Measurements from ENCODE around the gene CMA1.
"Not testable (repeated sequence)": the region's sequence is repeated elsewhere in the genome, so short reads cannot be mapped to it uniquely, and the experiment has no call there.

DNA sequence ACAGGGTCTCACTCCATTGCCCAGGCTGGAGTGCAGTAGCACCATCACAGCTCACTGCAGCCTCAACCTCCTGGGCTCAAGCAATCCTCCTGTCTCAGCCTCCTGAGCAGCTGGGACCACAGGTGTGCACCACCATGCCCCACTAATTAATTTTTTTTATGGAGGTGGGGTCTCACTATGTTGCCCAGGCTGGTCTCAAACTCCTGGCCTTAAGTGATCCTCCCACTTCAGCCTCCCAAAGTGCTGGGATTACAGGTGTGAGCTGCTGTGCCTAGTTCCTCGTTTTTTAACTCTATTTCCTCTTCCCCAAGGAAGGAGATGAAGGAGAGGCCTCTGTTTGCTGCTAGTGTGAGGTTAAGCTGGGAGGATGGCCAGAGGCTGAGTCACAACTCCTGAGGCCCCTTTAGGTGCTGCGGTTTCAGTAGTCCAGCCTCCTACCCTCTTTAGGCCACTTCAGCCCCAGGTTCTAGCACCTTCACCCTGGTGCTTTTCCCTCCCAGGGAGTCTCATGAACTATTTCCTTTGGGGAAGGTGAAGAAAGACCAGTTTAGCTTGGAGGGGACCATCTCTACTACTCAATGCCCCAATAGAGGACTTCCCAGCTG, 25.3 kb downstream of the CMA1 start:
- TF ChIP-seq YY1 (IDR thresholded peaks at IDR 0.05; ENCODE audit: insufficient read depth, insufficient read length); ZNF274 (IDR thresholded peaks at IDR 0.05; ENCODE audit: low read depth, low read length); SUZ12 (IDR thresholded peaks at IDR 0.05; ENCODE audit: extremely low read depth, insufficient read depth, insufficient read length): not testable (repeated sequence)
